Gastroesophageal sphincter (tissue), 3 donors: ENCODE measurements around the gene LRP1B.

Experiments
- CTCF ChIP-seq, 4 experiments: fragments of 200-600 bp in 2 of 4; fragments of 450-650 bp in 2 of 4; sonication (generic) in 1 of 4; IDR thresholded peaks; one replicate each; pipeline ENCODE4 v1.5.1; 2017 to 2019; ENCODE audit warnings: antibody characterized with exemption in 4 of 4, mild to moderate bottlenecking in 2 of 4, moderate library complexity in 2 of 4
- EP300 ChIP-seq: sonication (generic); formaldehyde crosslinking; IDR thresholded peaks from one replicate; pipeline ENCODE4 v1.6.1; 2017; ENCODE audit warnings: antibody characterized with exemption, mild to moderate bottlenecking
- POLR2AphosphoS5 ChIP-seq: sonication (generic); formaldehyde crosslinking; IDR thresholded peaks from one replicate; pipeline ENCODE4 v1.6.1; 2017; ENCODE audit warnings: antibody characterized with exemption

- TF ChIP-seq EP300 (no peak), POLR2AphosphoS5 (no peak), CTCF (IDR thresholded peaks at IDR 0.05) (no peak)
Measured at GRCh38 chr2:142175813-142176338, 45.1 kb upstream of the LRP1B start.
